WTC11 (cell line): ENCODE data around the gene BLOC1S3. TPM values are rescaled to one million over a fixed set of nuclear protein-coding genes. Genes with fewer than 3 reads are reported as not detected.
A peak's percentile ranks its signal among the peaks of the same experiment; 100 is the strongest.

Experiments used
- AFF4 ChIP-seq: sonication (generic); formaldehyde crosslinking; IDR thresholded peaks from 2 replicates; pipeline ENCODE4 v1.8.1; 2023; ENCODE audit warnings: mild to moderate bottlenecking, missing genetic modification reagents, borderline replicate concordance
- ATF1 ChIP-seq: sonication (generic); formaldehyde crosslinking; IDR thresholded peaks from 2 replicates; pipeline ENCODE4 v1.8.1; 2023; ENCODE audit warnings: mild to moderate bottlenecking, moderate library complexity, missing genetic modification reagents
- CREM ChIP-seq: sonication (generic); formaldehyde crosslinking; IDR thresholded peaks from 2 replicates; pipeline ENCODE4 v1.8.1; 2022; ENCODE audit warnings: mild to moderate bottlenecking, missing genetic modification reagents, moderate library complexity
- ESRRA ChIP-seq: sonication (generic); formaldehyde crosslinking; IDR thresholded peaks from 2 replicates; pipeline ENCODE4 v1.8.1; 2022; ENCODE audit warnings: mild to moderate bottlenecking, missing genetic modification reagents, borderline replicate concordance
- ETV6 ChIP-seq: sonication (generic); formaldehyde crosslinking; IDR thresholded peaks from 2 replicates; pipeline ENCODE4 v1.8.1; 2022; ENCODE audit warnings: mild to moderate bottlenecking, missing genetic modification reagents
- FOXK1 ChIP-seq: sonication (generic); formaldehyde crosslinking; IDR thresholded peaks from 2 replicates; pipeline ENCODE4 v1.8.0; 2022; ENCODE audit warnings: mild to moderate bottlenecking, moderate library complexity, missing genetic modification reagents
- GABPB1 ChIP-seq: sonication (generic); formaldehyde crosslinking; IDR thresholded peaks from 2 replicates; pipeline ENCODE4 v1.8.1; 2023; ENCODE audit warnings: mild to moderate bottlenecking, missing genetic modification reagents
- MLX ChIP-seq: sonication (generic); formaldehyde crosslinking; IDR thresholded peaks from 2 replicates; pipeline ENCODE4 v1.8.1; 2023; ENCODE audit warnings: mild to moderate bottlenecking, missing genetic modification reagents, moderate library complexity
- MYBL2 ChIP-seq: sonication (generic); formaldehyde crosslinking; IDR thresholded peaks from 2 replicates; pipeline ENCODE4 v1.8.1; 2023; ENCODE audit warnings: mild to moderate bottlenecking, moderate library complexity, missing genetic modification reagents
- NR1H2 ChIP-seq: sonication (generic); formaldehyde crosslinking; IDR thresholded peaks from 2 replicates; pipeline ENCODE4 v1.9.0; 2021; ENCODE audit warnings: mild to moderate bottlenecking, moderate library complexity, missing genetic modification reagents
- NR3C1 ChIP-seq: sonication (generic); formaldehyde crosslinking; conservative IDR thresholded peaks from 2 replicates; pipeline ENCODE4 v1.8.1; 2023; ENCODE audit warnings: low read depth, mild to moderate bottlenecking, missing genetic modification reagents
- TEAD1 ChIP-seq: sonication (generic); formaldehyde crosslinking; IDR thresholded peaks from 2 replicates; pipeline ENCODE4 v1.8.0; 2022; ENCODE audit warnings: mild to moderate bottlenecking, missing genetic modification reagents
- ZBTB21 ChIP-seq: sonication (generic); formaldehyde crosslinking; IDR thresholded peaks from 2 replicates; pipeline ENCODE4 v1.8.1; 2023; ENCODE audit warnings: mild to moderate bottlenecking, missing genetic modification reagents, borderline replicate concordance
- ZMAT4 ChIP-seq: fragments of 250-450 bp; sonication (Bioruptor Pico); IDR thresholded peaks from 2 replicates; pipeline ENCODE4 v1.9.0; 2021; ENCODE audit warnings: mild to moderate bottlenecking
- ZNF219 ChIP-seq: sonication (generic); formaldehyde crosslinking; IDR thresholded peaks from 2 replicates; pipeline ENCODE4 v1.8.0; 2023; ENCODE audit warnings: missing genetic modification reagents, mild to moderate bottlenecking, borderline replicate concordance
- ZNF263 ChIP-seq: sonication (generic); formaldehyde crosslinking; IDR thresholded peaks from 2 replicates; pipeline ENCODE4 v1.8.1; 2022; ENCODE audit warnings: low read depth, mild to moderate bottlenecking, moderate library complexity, missing genetic modification reagents
- ZSCAN18 ChIP-seq: fragments of 250-450 bp; sonication (Bioruptor Pico); IDR thresholded peaks from 2 replicates; pipeline ENCODE4 v2.1.2; 2022; ENCODE audit warnings: mild to moderate bottlenecking, moderate library complexity
- total RNA-seq: library from RNA; stranded (reverse); gene quantifications from 3 replicates; pipeline ENCODE4 v1.2.3, GENCODE V29; 2021
- TF ChIP-seq, protein P1 (sequence below): sonication (generic); formaldehyde crosslinking; IDR thresholded peaks from 2 replicates; pipeline ENCODE4 v1.8.0; 2022; ENCODE audit warnings: missing genetic modification reagents
- TF ChIP-seq, protein P2 (sequence below): sonication (generic); formaldehyde crosslinking; IDR thresholded peaks from 2 replicates; pipeline ENCODE4 v1.8.0; 2023; ENCODE audit warnings: missing genetic modification reagents, mild to moderate bottlenecking, borderline replicate concordance

BLOC1S3 gene
- total RNA-seq, 1 experiment from 2014 or later: 10.0 TPM

GRCh38 chr19:45178262-45179071, at the start of gene BLOC1S3 (continued):
- TF ChIP-seq, protein P1, sequence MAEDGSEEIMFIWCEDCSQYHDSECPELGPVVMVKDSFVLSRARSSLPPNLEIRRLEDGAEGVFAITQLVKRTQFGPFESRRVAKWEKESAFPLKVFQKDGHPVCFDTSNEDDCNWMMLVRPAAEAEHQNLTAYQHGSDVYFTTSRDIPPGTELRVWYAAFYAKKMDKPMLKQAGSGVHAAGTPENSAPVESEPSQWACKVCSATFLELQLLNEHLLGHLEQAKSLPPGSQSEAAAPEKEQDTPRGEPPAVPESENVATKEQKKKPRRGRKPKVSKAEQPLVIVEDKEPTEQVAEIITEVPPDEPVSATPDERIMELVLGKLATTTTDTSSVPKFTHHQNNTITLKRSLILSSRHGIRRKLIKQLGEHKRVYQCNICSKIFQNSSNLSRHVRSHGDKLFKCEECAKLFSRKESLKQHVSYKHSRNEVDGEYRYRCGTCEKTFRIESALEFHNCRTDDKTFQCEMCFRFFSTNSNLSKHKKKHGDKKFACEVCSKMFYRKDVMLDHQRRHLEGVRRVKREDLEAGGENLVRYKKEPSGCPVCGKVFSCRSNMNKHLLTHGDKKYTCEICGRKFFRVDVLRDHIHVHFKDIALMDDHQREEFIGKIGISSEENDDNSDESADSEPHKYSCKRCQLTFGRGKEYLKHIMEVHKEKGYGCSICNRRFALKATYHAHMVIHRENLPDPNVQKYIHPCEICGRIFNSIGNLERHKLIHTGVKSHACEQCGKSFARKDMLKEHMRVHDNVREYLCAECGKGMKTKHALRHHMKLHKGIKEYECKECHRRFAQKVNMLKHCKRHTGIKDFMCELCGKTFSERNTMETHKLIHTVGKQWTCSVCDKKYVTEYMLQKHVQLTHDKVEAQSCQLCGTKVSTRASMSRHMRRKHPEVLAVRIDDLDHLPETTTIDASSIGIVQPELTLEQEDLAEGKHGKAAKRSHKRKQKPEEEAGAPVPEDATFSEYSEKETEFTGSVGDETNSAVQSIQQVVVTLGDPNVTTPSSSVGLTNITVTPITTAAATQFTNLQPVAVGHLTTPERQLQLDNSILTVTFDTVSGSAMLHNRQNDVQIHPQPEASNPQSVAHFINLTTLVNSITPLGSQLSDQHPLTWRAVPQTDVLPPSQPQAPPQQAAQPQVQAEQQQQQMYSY (CRISPR knock-in tag): peak; percentile 92
- TF ChIP-seq FOXK1 (CRISPR knock-in tag): peak; percentile 96
- no peak for TF ChIP-seq ZNF263 (CRISPR knock-in tag)
- TF ChIP-seq ZSCAN18 (CRISPR knock-in tag): no peak
- TF ChIP-seq, protein P2, sequence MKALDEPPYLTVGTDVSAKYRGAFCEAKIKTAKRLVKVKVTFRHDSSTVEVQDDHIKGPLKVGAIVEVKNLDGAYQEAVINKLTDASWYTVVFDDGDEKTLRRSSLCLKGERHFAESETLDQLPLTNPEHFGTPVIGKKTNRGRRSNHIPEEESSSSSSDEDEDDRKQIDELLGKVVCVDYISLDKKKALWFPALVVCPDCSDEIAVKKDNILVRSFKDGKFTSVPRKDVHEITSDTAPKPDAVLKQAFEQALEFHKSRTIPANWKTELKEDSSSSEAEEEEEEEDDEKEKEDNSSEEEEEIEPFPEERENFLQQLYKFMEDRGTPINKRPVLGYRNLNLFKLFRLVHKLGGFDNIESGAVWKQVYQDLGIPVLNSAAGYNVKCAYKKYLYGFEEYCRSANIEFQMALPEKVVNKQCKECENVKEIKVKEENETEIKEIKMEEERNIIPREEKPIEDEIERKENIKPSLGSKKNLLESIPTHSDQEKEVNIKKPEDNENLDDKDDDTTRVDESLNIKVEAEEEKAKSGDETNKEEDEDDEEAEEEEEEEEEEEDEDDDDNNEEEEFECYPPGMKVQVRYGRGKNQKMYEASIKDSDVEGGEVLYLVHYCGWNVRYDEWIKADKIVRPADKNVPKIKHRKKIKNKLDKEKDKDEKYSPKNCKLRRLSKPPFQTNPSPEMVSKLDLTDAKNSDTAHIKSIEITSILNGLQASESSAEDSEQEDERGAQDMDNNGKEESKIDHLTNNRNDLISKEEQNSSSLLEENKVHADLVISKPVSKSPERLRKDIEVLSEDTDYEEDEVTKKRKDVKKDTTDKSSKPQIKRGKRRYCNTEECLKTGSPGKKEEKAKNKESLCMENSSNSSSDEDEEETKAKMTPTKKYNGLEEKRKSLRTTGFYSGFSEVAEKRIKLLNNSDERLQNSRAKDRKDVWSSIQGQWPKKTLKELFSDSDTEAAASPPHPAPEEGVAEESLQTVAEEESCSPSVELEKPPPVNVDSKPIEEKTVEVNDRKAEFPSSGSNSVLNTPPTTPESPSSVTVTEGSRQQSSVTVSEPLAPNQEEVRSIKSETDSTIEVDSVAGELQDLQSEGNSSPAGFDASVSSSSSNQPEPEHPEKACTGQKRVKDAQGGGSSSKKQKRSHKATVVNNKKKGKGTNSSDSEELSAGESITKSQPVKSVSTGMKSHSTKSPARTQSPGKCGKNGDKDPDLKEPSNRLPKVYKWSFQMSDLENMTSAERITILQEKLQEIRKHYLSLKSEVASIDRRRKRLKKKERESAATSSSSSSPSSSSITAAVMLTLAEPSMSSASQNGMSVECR (CRISPR knock-in tag): peak; percentile 54; the same call in 1 of the 2 replicates
- TF ChIP-seq ESRRA (CRISPR knock-in tag): no peak
- TF ChIP-seq MYBL2 (CRISPR knock-in tag): peak; percentile 27; the same call in 1 of the 2 replicates
- peak; percentile 85 for TF ChIP-seq CREM
- no peak for TF ChIP-seq ATF1 (CRISPR knock-in tag)
- peak; percentile 40; the same call in 1 of the 2 replicates for TF ChIP-seq ETV6 (CRISPR knock-in tag)
- no peak for TF ChIP-seq ZMAT4 (CRISPR knock-in tag)
- TF ChIP-seq NR1H2 (CRISPR knock-in tag): no peak
- no peak for TF ChIP-seq NR3C1 (CRISPR knock-in tag)
- no peak for TF ChIP-seq AFF4
- no peak for TF ChIP-seq TEAD1 (CRISPR knock-in tag)
- TF ChIP-seq MLX (CRISPR knock-in tag): no peak
- no peak; the same call in 1 of the 2 replicates for TF ChIP-seq GABPB1 (CRISPR knock-in tag)
- TF ChIP-seq ZBTB21: no peak
- TF ChIP-seq ZNF219 (CRISPR knock-in tag): no peak
